ENCODE data around the gene ZNF700. TPM values are rescaled to one million over a fixed set of nuclear protein-coding genes. Genes with fewer than 3 reads are reported as not detected.

Gene ZNF700
- total RNA-seq, 1 donor, result 14.8 TPM

GRCh38 chr19:11995174-11995573 is 70.3 kb downstream of the ZNF700 start:
- H3K27me3 ChIP-seq (ENCODE audit: insufficient read depth, low read length), result no peaks in the 10 kb centered on the region
- H3K4me3 ChIP-seq (ENCODE audit: low read length), result no peak overlapping the region
- no peaks in the 10 kb centered on the region for H3K9me3 ChIP-seq (ENCODE audit: low read depth, low read length)
- H3K4me1 ChIP-seq (ENCODE audit: insufficient read depth, low read length), result peaks cover 3% of the 10 kb centered on the region

Other genes with a start within 250 kb of the ZNF700 start
- gene ZNF823, start 186.2 kb upstream of the ZNF700 start, total RNA-seq, result 4.4 TPM
- 7.0 TPM for gene ZNF441, start 158.1 kb upstream of the ZNF700 start, total RNA-seq
- gene ZNF491, start 126.6 kb upstream of the ZNF700 start, total RNA-seq, result 0.94 TPM
- gene ZNF440, start 110.8 kb upstream of the ZNF700 start, total RNA-seq, result 9.1 TPM
- 4.8 TPM for gene ZNF439, start 76.4 kb upstream of the ZNF700 start, total RNA-seq
- 2.3 TPM for gene ZNF69, start 37.3 kb upstream of the ZNF700 start, total RNA-seq
- gene ZNF763, start 39.9 kb downstream of the ZNF700 start, total RNA-seq, result 1.7 TPM
- gene ZNF433, start 110.6 kb downstream of the ZNF700 start, total RNA-seq, result 0.63 TPM
- not detected for gene ZNF878, start 127.9 kb downstream of the ZNF700 start, total RNA-seq
- 32.2 TPM for gene ZNF844, start 139.6 kb downstream of the ZNF700 start, total RNA-seq
- gene ZNF20, start 215.2 kb downstream of the ZNF700 start, total RNA-seq, result 1.9 TPM
- 1.7 TPM for gene ZNF625, start 231.6 kb downstream of the ZNF700 start, total RNA-seq
- 67.0 TPM for gene ZNF136, start 238.0 kb downstream of the ZNF700 start, total RNA-seq

All from mononuclear cell (primary cell).